ENCODE data around the gene INPP5A.

The INPP5A gene

GRCh38 chr10:132712291-132712690 lies 174.7 kb downstream of the INPP5A start:
- no peak for DNase-seq

GRCh38 chr10:132712743-132713142 lies 175.2 kb downstream of the INPP5A start:
- no peak for DNase-seq

- no peak for DNase-seq
Observed at GRCh38 chr10:132713421-132714095, 176.0 kb downstream of the INPP5A start.

GRCh38 chr10:132714096-132714985 lies 176.8 kb downstream of the INPP5A start:
- no peak for DNase-seq

GRCh38 chr10:132714986-132715775 lies 177.6 kb downstream of the INPP5A start:
- DNase-seq, result no peak

GRCh38 chr10:132715776-132716680 lies 178.4 kb downstream of the INPP5A start:
- DNase-seq, result no peak

GRCh38 chr10:132716691-132717490 lies 179.3 kb downstream of the INPP5A start:
- no peak for DNase-seq

GRCh38 chr10:132721725-132722124 lies 184.1 kb downstream of the INPP5A start:
- DNase-seq, result no peak

GRCh38 chr10:132722394-132723329 lies 185.1 kb downstream of the INPP5A start:
- DNase-seq, result no peak

GRCh38 chr10:132723330-132723970 lies 185.9 kb downstream of the INPP5A start:
- no peak for DNase-seq

- DNase-seq, result no peak
Observed at GRCh38 chr10:132724446-132724845, 186.9 kb downstream of the INPP5A start.

GRCh38 chr10:132725202-132725601 lies 187.6 kb downstream of the INPP5A start:
- no peak for DNase-seq

GRCh38 chr10:132726194-132726593 lies 188.6 kb downstream of the INPP5A start:
- DNase-seq, result no peak

- no peak for DNase-seq
Observed at GRCh38 chr10:132726951-132727350, 189.4 kb downstream of the INPP5A start.

GRCh38 chr10:132727411-132727810 lies 189.8 kb downstream of the INPP5A start:
- no peak for DNase-seq

GRCh38 chr10:132728321-132728720 lies 190.7 kb downstream of the INPP5A start:
- DNase-seq, result no peak

GRCh38 chr10:132728741-132729140 lies 191.2 kb downstream of the INPP5A start:
- no peak for DNase-seq

GRCh38 chr10:132729810-132730572 lies 192.4 kb downstream of the INPP5A start:
- no peak for DNase-seq

- no peak for DNase-seq
Observed at GRCh38 chr10:132730573-132730953, 193.0 kb downstream of the INPP5A start.
